Heart right ventricle (tissue), 16 donors: ENCODE results near the gene PRF1. TPM values are rescaled to one million over a fixed set of nuclear protein-coding genes. Genes with fewer than 3 reads are reported as not detected.

ENCODE experiments used
- ATAC-seq, 8 donors: fragments of 200-7000 bp; cut with Tn5 transposase; one replicate each; pipeline ENCODE4 v1.9.1; 2020; ENCODE audit warnings: mild to moderate bottlenecking in 8 of 8, moderate library complexity in 8 of 8, moderate number of reproducible peaks in 1 of 8
- DNase-seq, 2 donors: peaks; one replicate each; pipeline ENCODE4 v3.0.0-alpha.2; 2020
- H3K27ac ChIP-seq, 10 donors: fragments of 200-600 bp; sonication (generic) in 2 of 10; one replicate each; pipeline versions ENCODE4 v1.5.0 to v1.8.0; 2020 to 2022; ENCODE audit warnings: mild to moderate bottlenecking in 3 of 10
- H3K27me3 ChIP-seq, 7 donors: fragments of 200-600 bp; one replicate each; pipeline ENCODE4 v1.8.0; 2021 to 2022; ENCODE audit warnings: mild to moderate bottlenecking in 2 of 7
- H3K36me3 ChIP-seq, 9 donors: fragments of 200-600 bp; sonication (generic) in 1 of 9; one replicate each; pipeline versions ENCODE4 v1.5.0 to v1.8.0; 2020 to 2022; ENCODE audit warnings: mild to moderate bottlenecking in 2 of 9
- H3K4me1 ChIP-seq, 9 donors: fragments of 200-600 bp; sonication (generic) in 1 of 9; one replicate each; pipeline versions ENCODE4 v1.5.0 to v1.8.0; 2020 to 2022; ENCODE audit warnings: mild to moderate bottlenecking in 4 of 9
- H3K4me3 ChIP-seq, 10 donors: fragments of 200-600 bp; sonication (generic) in 2 of 10; one replicate each; pipeline versions ENCODE4 v1.5.0 to v1.8.0; 2020 to 2022; ENCODE audit warnings: mild to moderate bottlenecking in 7 of 10, moderate library complexity in 2 of 10
- H3K9me3 ChIP-seq, 11 donors: fragments of 200-600 bp in 10 of 11; sonication (generic) in 2 of 11; one replicate each; pipeline versions ENCODE4 v1.5.0 to v1.8.0; 2013 to 2022; ENCODE audit warnings: mild to moderate bottlenecking in 2 of 11, control low read depth in 1 of 11, moderate library complexity in 1 of 11
- CTCF ChIP-seq, 9 donors: fragments of 200-600 bp; sonication (generic) in 2 of 9; IDR thresholded peaks; one replicate each; pipeline versions ENCODE4 v1.5.0 to v1.8.0; 2021 to 2022; ENCODE audit warnings: antibody characterized with exemption in 9 of 9, mild to moderate bottlenecking in 5 of 9, moderate library complexity in 1 of 9
- WGBS, 2 donors: extraction: QIAGEN DNeasy Blood & Tissue Kit; methylation state at CpG; one replicate each; pipeline ENCODE4 v1.1.7; 2013; ENCODE audit warnings: inconsistent platforms in 1 of 2; 5-methylcytosine and 5-hydroxymethylcytosine counted together
- intact Hi-C, 10 donors: fragments of 100-400 bp; cut with DNase I; formaldehyde crosslinking; loops; one replicate each; pipeline versions ENCODE4 v1.11.1 to v1.14.2; 2022
- polyA plus RNA-seq, 2 donors: library from polyadenylated mRNA; stranded (reverse); fragments of 200-250 nt; gene quantifications; one replicate each; pipeline ENCODE4 v1.2.3, GENCODE V29; 2013
- total RNA-seq, 10 donors: library from RNA; stranded (reverse); fragmentation: NEBNext Ultra II Directional in 3 of 10; extraction: Animal tissue kit (Norgen Biotek cat#: 25700) in 3 of 10; gene quantifications; one replicate each; pipeline versions ENCODE4 v1.2.1 to v1.2.4, GENCODE V29; 2021 to 2023
- donor health status: Arrhythmogenic right ventricular cardiomyopathy.
- donor health status: ischemic (EF 13 %, LVEDD 7.1; RV severe dilation, severe dysfunction).
- donor health status: healthy with polysubstance abuse.
- donor health status: DM: no; HTN: yes; CAD: no.
- donor health status: DM: no; HTN: no; CAD: no.
- donor health status: ischemic (EF 25% LVEDD 6.9; RV normal size, moderate dysfunction).
- donor health status: ischemic (EF 25% LVEDD 5.7; RV mildly dilated, moderate dysfunction).
- donor health status: healthy.
- donor health status: DM: yes; HTN: yes; CAD: no.
- donor health status: Ischemic cardiomyopathy.
- donor health status: ischemic (EF 35%, LVEDD 5.7; RV mildly dilated, moderate dysfunction).
- donor health status: nonischemic (EF 11% LVEDD 7.7; RV severe dilation, severe dysfunction).
- donor health status: DM: yes; HTN: yes; CAD: no.
- donor health status: PGD.
- donor health status: ischemic (EF 29% LVEDD 5.4; RV normal size, mild dysfunction).
- donor health status: nonischemic (EF 23%, LVEDD 6.1; RV moderate dilation, normal function).

PRF1 gene
- total and polyA plus RNA-seq, 12 donors = 0.33 to 13.8 (median 1.2) TPM

GRCh38 chr10:70622981-70623844 lies 20.7 kb upstream of the PRF1 start:
- intact Hi-C loops = loop anchor here in 2 of 10 donors (5.0 to 10.0 kb wide), 2 partner anchors 132 to 134 kb away; no protein-coding TSS in a partner anchor
- Histone ChIP-seq H3K4me3 (no peak overlapping the region), H3K36me3 (no peaks in the 10 kb centered on the region), H3K4me1 (peaks cover 0 to 6% (median 0%) of the 10 kb centered on the region in 9 donors), H3K27ac (peak overlapping the region in 3 of 10 donors; percentile 4 to 47 (median 20)), H3K27me3 (no peaks in the 10 kb centered on the region), H3K9me3 (peaks cover 0 to 33% (median 11%) of the 10 kb centered on the region in 11 donors)
- ATAC-seq (peak in 7 of 8 donors; percentile 28 to 74 (median 41)), DNase-seq (no peak)
- TF ChIP-seq CTCF (IDR thresholded peaks at IDR 0.05) = no peak
- WGBS, 2 donors = 94 to 100% methylated on average over 3 of the region's 3 CpGs

DNA sequence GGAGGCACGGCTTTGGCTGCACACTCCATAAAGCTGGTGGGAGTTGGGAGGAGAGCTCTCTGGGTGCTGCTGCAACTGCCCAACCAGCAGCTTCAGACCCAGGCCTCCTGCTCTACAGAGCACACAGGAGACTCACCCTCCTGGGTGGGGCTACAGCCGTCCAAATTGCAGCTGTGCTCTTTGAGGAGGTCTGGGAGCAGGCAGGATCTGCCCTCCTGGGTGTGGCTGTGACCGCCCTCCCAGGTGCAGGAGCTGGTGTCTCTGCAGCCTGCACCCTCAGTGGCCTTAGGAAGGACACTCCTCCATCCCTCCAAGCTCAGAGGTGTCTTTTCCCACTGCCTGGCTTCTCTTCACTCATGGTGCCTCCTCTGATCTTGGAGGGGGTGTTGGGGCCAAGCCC lies 20.0 kb upstream of the PRF1 start:
- H3K36me3 ChIP-seq = no peaks in the 10 kb centered on the region
- H3K9me3 ChIP-seq = peaks cover 0 to 26% (median 10%) of the 10 kb centered on the region in 11 donors
- DNase-seq (no peak), ATAC-seq (peak in 3 of 8 donors; percentile 23 to 48 (median 38))
- WGBS, 2 donors = 95% methylated on average over 3 of the region's 3 CpGs
- H3K4me1 ChIP-seq = peaks cover 0 to 6% (median 0%) of the 10 kb centered on the region in 9 donors
- no peak overlapping the region for H3K4me3 ChIP-seq
- no peaks in the 10 kb centered on the region for H3K27me3 ChIP-seq
- intact Hi-C loops = loop anchor here in 2 of 10 donors (5.0 to 10.0 kb wide), 2 partner anchors 132 to 135 kb away; no protein-coding TSS in a partner anchor
- TF ChIP-seq CTCF (IDR thresholded peaks at IDR 0.05) = no peak
- no peak overlapping the region for H3K27ac ChIP-seq

- Histone ChIP-seq H3K9me3 (peaks cover 0 to 20% (median 10%) of the 10 kb centered on the region in 11 donors), H3K27ac (no peak overlapping the region), H3K36me3 (no peaks in the 10 kb centered on the region), H3K4me3 (no peak overlapping the region), H3K4me1 (peaks cover 0 to 6% (median 0%) of the 10 kb centered on the region in 9 donors), H3K27me3 (no peaks in the 10 kb centered on the region)
- intact Hi-C loops = loop anchor here in 2 of 10 donors (5.0 to 10.0 kb wide), 2 partner anchors 133 to 136 kb away; no protein-coding TSS in a partner anchor
- ATAC-seq (no peak), DNase-seq (no peak)
- WGBS, 2 donors = 79 to 81% methylated on average over 4 of the region's 4 CpGs
- no peak for TF ChIP-seq CTCF (IDR thresholded peaks at IDR 0.05)
Measured at GRCh38 chr10:70621503-70622078, 19.1 kb upstream of the PRF1 start.

DNA sequence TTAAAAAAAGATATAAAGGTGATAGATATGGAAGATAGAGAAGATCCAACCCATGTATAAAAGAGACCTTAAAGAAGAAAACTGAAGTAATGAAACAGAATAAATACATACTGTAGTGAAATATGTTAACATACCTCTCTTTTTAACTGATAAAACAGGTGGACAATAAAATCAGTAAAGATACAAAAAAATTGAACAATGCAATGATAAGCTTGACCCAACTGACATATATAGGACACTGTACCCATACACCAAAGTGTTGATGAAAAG lies 17.4 kb upstream of the PRF1 start:
- Histone ChIP-seq H3K9me3 (peaks cover 0 to 20% (median 10%) of the 10 kb centered on the region in 11 donors), H3K27ac (no peak overlapping the region), H3K36me3 (no peaks in the 10 kb centered on the region), H3K27me3 (no peaks in the 10 kb centered on the region), H3K4me3 (no peak overlapping the region), H3K4me1 (peaks cover 0 to 14% (median 0%) of the 10 kb centered on the region in 9 donors)
- intact Hi-C loops = loop anchor here in 2 of 10 donors (5.0 to 10.0 kb wide), 2 partner anchors 135 to 137 kb away; no protein-coding TSS in a partner anchor
- no peak for TF ChIP-seq CTCF (IDR thresholded peaks at IDR 0.05)
- no peak for DNase-seq
- no peak for ATAC-seq
